NCI-H1930 (cell line): ENCODE results near the gene VSNL1.
"Not testable (repeated sequence)": the region's sequence is repeated elsewhere in the genome, so short reads cannot be mapped to it uniquely, and the experiment has no call there.

ENCODE experiments used
- DNase-seq, 2 experiments: peaks; one replicate each; lab custom pipeline; 2025; lab: John Stamatoyannopoulos, UW

Gene VSNL1

DNA sequence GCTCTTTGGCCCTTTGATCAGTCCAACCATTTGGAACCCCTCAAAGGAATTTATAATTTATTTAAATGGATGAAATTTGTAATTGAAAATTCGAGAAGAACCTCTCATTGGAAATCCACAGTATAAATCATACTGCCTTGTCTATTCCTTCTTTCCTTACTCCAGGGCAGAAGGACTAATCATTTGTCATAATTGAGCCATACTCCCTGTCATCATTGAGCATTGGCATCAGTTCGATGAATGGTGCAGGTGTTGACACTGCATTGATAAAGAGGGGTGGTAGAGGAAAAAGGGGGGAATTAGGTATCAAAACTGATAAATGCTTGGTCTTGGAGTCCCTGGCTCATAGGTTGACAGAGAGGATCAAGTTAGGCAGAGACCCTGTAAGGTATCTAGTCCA, 2.0 kb downstream of the VSNL1 start:
- no peak for DNase-seq

DNA sequence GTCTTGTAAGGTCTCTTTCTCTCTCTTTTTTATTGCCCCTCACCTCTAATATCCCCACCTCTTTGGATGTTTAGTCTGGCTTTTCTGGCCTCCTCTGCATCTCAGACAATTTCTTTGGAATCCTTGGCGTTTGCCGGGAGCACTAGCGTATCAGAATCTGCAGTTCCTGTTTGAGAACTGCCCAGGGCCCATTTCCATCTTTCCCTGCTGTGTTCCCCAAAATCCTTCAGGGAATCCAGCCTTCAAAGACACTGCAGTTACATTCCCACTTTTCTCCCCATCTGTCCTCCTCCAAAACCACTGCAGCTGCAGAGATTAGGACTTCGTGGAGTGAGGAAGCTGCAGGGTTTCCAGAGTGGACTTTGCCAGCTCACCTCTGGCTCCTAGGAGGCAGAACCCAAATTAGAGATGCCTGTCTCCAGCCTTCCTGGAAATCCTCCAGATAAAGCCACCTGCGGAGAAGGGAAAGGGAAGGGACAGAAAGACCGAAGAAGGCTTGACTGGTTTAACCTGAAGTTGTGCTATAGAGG, 2.7 kb downstream of the VSNL1 start:
- DNase-seq: no peak

DNA sequence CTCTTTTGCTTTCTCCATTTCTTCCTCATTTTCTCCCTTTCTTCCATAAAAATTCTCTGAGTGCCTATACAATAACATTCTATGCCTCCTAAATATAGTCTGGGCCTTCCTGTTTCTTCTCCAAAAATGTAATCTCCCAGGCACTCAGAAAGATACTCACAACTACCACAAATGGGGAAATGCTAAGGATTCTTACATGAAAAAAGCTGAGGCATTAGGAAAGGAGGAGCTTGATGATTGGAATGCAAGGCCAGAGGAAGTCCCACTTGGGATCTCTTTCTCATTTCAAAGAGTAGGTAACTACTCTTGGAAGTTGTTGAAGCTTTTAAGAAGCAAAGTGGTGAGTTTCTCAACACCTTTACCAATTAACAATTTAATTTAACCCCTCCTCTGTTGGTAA, 3.4 kb downstream of the VSNL1 start:
- DNase-seq: no peak

DNA sequence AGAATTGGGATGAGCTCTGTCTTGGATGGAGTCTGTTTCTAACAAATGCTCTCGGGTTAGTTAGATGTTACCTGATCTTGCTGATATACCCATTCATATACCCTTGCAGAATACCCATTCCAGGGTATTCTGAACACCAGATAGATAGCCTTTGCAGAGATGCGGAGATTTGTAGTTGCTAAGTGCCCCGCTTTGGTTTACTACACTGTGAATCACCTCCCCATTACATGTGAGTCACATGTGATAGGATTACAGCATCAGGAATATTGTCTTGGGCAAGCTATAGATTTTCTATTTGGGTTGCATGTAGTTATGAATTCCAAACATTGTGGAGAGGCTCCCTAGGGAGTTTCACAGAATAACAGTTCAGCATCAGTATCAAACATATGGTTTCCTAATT, 3.8 kb downstream of the VSNL1 start:
- no peak for DNase-seq

DNA sequence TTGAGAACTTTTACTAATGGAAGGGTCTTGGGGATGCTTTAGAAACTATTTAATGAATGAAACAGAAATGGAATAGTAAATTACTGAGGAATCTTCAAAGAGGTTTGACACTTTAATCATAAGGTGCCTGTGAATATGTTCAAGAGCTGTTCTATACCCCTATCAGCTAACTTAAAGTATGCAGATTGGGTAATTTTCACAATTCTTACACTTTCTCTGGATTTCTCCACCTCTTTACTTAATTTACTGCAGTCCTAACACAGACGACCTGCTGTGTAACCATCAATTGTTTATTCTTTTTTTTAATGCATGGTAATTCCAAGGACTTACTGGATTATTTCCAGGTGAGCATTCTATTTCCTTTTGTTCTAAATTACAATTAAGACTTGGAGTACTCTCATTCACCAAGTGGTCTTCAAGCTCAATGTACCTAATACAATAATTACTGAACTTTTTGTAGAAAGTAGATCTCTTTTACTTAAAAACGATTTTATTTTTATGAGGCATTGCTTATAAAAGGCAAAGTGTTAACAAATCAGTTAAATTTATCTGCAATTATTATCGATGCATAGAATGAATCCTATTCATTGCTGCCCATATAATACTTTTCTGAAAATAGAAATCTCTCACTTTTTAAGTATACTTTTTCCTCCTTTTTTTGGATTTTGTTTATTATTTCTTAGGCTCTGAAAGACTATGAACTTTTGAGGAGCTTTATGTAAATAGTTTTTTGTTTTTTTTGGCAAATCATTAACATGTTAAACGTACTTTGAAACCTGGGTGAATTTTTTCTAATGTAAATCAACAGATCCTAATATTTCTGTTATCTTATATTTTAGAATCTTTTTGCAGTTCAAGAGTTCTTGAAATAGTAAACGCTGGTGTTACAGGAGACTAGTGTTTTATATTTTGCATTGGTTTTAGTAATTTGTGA, 5.5 kb downstream of the VSNL1 start:
- no peak for DNase-seq

DNA sequence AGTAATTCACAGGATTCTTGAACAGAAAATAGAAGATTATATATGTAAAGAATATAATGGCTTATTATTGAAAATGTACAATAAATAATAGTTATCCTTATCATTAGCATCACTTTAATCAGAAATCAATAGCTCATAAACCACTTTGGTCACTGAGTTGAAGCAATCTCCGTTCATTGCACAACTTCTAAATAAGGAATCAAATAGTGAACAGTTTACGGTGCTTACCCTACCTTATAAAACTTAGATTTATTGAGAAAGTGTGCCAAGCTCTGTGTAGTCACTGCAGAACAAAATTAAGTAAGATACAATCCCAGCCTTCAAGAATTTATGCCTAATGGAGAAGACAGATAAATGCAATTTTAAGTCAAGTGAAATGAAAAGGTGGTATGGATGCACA, 6.7 kb downstream of the VSNL1 start:
- no peak for DNase-seq

DNA sequence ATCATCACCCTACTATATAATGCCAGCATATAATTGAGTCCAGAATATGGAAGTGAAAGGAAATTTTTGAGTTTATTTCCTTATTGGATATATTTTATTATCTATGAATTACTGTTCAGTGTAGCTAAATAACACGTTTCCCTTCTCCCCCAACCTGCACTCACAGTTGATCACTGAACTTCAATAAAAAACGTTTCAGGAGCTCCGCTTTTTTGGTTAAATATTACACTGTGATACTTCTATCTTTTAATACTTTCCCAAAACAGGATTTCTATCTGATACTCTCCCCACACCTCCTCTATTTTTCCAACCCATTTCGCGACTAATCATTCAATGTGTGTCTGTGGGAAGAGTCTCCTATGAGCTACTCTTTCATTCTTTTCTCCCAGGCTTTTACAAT, 7.2 kb downstream of the VSNL1 start:
- no peak for DNase-seq

DNA sequence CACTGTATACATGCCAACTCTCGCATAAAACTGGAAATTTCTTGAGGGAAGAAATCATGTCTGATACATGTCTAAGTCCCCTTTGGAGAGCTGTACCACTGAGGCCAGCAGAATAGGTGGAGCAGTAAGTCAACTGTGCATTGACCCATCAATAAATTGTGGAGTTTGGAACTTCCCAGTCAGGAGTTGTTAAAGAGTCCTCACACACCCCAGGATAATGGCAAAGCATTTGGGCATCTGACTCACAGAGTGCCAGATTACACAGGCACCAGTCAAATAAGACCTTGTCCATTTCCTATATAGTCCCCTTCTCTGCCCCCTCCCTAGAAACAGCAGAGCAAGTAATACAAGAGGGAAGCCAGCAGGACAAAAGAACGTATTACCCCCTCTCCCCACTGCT, 10.4 kb downstream of the VSNL1 start:
- DNase-seq: no peak

DNA sequence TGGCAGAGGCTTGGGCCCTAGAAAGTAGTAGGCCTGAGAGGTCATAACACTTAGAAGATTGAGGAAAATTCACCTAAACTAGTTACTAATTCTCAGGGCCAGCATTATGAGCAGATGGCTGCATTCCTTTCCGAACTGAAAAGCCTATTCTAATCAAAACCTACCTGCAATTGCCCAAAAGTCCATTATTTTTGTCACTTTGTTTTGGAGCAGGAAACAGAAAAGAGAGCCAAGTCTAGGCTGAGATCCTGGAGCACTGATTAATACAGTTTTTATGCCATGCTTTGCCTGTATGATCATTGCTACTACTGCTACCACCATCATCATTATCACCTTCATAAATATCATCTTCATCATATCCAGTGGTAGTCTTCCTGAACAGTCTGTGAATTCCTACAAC, 14.7 kb downstream of the VSNL1 start:
- no peak for DNase-seq

DNA sequence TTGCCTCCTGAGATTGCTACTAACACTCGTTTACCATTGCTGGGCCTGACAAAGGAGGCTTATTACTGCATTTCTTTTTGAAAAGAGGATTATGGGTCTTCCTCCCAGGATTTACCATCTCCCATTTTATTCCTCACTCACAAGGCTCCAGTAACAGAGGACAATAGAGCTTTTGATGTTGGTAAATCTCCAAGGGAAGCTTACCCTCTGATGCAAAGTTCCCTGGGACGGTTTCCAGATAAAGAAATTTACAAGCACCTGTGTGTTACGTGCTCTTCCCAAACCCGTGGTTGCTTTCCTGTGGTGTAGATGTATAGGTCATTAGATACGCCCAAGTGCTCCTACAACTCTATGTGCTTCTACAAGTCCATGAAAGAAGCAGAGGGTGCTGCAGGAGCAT, 17.1 kb downstream of the VSNL1 start:
- no peak for DNase-seq

DNA sequence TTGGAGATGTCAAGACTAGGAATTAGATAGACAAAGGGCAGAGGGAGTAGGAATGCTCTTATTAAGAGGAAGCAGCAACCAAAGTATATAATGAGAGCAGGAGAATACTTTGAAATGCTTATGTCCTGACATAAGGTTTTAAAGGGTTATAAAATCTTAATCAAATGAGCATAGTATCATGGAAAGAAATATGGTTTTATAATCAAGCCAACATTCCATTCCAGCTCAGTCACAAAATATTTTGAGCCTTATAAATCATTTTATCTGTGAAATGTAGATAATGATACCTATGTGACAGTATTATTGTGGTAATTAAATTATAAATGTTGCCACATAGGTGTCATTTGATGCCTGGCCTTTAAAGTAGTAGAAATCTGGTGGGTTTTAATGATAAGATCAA, 17.6 kb downstream of the VSNL1 start:
- no peak for DNase-seq

DNA sequence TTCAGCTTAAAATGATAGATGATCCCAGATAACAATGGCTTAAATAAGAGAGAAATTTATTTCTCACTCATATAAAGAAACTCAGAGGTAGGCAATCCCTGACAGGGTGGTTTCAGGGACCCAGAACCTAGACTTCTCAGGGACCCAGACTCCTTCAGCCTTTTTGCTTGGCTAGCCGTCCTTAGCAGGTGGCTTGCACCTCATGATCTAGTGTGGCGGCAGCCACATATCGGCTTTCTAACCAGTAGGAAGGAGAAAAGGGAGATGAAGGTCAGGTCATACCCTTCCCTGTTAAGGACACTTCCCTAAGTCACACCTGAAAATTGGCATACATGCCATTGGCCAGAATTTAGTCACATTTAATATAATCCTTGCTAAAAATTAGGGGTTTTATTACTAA, 18.4 kb downstream of the VSNL1 start:
- no peak for DNase-seq

DNA sequence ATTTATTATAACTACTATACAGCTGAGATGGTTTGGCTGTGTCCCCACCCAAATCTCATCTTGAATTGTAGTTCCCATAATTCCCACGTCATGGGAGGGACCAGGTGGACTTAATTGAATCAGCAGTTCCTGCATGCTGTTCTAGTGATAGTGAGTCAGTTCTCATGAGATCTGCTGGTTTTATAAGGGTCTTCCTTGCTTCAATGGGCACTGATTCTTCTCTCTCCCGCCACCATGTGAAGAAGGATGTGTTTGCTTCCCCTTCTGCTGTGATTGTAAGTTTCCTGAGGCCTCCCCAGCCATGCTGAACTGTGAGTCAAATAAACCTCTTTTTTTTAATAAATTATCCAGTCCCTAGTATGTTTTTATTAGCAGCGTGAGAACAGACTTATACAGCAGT, 25.2 kb downstream of the VSNL1 start:
- not testable (repeated sequence) for DNase-seq

DNA sequence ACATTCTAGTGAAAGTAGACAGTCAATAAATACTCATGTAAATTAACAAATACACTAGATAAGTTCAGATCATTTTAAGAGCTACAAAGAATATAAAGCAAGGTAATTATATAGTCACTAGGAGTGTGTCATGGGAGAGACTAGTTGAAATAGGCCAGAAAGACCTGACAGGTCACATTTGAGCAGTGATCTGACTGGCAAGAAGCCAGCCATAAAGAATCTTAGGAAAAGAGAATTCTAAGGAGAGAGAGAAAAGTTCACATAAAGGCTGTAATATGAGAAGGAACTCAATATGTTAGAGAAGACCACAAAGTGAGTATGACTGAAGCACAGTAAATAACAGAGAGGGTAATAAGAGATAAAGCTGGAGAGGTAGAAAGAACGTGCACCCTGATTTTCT, 31.2 kb downstream of the VSNL1 start:
- DNase-seq: no peak

DNA sequence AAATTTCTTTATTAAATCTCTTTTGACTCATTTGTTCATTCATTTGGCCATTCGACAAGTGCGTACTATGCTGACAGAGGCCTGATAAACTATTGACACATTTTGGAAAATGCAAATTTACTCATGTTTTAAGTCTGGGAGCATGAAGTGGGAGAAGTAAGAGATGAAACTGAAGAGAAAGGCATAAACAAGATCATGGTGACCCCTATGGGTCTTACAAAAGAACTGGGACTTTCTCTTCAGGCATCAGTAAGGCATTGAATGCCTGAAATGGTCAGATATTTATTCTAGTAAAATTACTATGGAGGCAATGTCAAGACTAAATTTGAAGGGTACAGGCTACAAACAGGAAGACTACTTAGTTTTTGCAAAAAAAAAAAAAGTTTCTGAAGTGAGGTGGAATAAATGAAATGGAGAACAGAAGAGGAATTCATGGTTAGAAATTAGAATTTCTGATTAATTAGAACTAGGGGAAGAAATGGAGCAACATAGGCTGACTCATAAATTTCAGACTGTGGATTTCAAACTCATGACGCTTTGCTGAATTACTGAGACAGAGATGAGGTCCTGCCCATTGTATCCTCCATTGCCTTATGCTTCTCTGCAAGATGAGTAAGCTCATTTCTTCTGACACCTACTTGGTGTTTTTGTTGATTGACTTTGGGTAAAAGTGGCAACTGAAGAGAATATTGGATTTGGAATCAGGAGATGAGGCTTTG, 32.7 kb downstream of the VSNL1 start:
- no peak for DNase-seq

DNA sequence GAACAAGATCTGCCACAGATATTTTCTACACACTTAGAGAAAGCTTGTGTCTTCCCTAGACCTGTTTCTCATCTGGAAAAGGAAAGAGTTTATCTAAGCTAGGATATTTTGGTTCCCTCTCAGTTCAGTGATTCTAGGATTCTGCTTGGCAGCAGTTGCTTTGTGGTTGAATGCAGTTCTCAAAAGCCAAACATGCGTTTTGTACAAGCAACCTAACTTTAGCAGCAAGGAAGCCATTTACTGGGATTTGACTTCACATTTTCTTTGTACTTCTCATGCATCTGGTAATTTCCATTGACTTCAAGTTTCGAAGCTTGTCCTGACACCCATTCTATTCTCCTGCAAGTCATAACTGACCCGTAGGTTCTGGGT, 33.3 kb downstream of the VSNL1 start:
- no peak for DNase-seq

DNA sequence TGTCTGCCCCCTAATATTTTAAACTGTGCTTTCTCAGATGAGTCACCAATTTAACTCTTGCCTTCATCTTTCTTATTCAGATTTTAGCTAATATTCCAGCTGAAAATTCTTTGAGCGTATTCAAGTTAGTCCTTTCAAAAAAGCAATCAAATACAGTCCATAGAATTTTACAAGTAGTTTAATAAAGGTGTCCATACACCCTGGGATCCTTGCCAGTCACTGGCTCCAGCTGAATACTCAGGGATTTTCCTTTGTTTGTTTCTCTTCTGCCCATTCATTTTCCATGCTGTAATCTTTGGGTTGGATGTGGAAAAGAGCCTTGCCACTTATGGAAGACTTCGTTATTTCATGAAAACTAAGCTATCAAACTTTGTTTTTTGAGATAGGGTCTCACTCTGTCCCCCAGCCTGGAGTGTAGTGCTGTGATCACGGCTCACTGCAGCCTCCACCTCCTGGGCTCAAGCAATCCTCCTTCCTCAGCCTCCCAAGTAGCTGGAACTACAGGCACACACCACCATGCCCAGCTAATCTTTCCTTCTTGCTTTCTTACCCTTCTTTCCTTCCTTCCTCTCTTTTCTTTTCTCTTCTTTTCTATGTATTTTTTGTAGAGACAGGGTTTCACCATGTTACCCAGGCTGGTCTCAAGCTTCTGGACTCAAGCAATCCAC, 34.0 kb downstream of the VSNL1 start:
- no peak for DNase-seq

DNA sequence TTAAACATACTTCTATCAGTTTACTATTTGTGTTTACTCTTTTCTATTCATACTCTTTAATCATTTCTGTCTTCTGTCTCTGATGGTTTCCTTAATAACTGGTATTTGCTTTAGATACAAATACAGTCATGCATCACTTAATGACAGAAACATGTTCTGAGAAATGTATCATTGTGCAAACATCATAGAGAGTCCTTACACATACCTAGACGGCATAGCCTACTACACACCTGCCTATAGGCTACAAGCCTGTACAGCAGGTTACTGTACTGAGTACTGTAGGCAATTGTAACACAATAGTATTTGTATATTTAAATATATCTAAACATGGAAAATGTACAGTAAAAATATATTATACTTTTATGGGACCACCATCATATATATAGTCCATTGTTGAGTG, 36.3 kb downstream of the VSNL1 start:
- DNase-seq: no peak

DNA sequence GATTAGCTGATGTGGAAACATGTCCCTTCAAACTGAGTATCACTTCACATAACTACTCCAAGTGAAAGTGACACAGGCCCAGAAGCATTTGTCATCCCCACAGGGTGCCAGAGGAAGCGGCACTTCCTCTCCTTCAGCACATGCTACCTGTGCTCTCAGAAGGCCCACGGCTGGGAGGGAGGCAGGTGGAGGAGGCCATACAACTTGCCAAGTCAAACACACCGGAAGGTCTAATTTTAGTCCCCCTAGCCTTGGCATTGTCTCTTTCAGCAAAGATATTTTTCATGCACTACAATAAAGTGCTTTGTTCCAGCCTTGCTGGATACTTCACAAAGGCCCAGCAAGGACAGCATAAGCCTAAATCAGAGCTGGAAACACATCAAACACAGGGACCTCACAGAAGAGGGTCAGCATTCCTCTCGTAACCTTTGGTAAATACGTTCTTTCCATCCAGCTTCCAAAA, 38.0 kb downstream of the VSNL1 start:
- no peak for DNase-seq

DNA sequence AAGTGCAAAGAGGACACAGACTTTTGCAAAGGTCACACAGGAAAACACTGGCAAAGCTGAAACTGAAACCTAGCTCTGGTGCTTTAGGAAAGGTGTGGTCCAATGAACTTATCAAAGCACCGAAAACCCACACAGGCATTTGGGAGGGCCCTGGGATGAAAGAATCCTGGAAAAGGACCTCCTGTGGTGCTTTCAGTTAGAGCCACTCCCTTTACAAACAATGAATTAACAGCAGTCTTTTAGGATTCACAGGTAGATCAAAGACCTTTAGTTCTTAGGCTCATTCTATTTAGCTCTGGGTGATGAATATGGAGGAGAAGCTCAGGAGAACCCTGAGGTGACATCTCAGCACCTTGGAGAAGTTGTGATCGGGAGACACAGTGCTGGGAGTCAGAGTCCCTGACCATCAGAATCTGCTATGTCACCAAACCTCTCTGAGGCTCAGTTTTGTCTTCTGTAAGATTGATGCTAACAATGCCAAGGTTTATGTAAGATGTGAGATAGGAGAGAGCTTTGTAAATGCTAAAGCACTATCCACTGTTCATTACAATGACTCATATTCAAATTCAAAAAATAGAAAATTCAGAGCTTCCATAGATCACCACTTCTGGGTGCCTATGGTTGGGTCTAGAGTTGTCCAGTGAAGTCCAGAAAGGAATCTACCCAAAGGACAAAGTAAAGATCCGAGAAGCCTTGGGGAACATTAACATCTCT, 39.3 kb downstream of the VSNL1 start:
- no peak for DNase-seq

DNA sequence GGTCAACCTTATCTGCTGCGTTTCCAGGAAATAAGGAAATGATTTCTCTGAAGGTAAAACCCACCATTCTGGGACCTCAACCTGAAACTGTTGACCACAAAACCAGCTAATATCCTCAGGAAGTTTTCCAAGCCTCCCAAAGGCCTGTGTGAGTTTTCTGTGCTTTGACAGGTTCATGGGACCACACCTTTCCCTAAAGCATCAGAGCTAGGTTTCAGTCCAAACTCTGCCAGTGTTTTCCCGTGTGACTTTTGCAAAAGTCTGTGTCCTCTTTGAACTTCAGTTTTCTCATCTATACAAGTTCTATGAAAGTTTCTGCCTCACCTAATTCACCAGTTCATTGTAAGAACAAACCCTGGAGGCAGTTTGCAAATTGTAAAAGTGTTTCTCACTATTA, 39.8 kb downstream of the VSNL1 start:
- DNase-seq: no peak

DNA sequence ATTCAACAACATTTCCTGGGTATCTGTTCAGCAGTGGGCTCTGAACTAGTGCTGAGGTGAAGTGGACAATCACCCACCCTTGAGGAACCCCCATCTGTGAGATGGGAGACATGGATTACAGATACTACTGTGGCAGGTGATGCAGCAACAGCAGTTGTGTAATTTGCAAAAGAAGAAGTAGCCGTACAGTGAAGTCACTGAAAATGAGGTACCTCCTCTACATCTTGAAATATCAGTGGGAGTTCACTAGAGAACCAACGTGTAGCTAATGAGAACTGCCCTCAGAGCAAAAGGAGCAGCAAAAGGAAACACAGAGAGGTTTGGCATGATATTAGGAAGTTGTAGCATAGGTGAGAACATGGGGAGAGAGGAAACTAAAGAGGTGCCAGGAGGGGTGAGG, 41.3 kb downstream of the VSNL1 start:
- no peak for DNase-seq
